Ascending aorta (tissue), 2 donors: ENCODE results near the gene SUPT3H. TPM values are rescaled to one million over a fixed set of nuclear protein-coding genes. Genes with fewer than 3 reads are reported as not detected.
"Not testable (repeated sequence)": the region's sequence is repeated elsewhere in the genome, so short reads cannot be mapped to it uniquely, and the experiment has no call there.

Experiments
- DNase-seq, 2 donors: peaks; one replicate each; pipeline ENCODE4 v3.0.0-alpha.2; 2019; ENCODE audit warnings: low spot score in 2 of 2
- H3K27ac ChIP-seq, 2 donors: fragments of 200-600 bp; sonication (generic); one replicate each; pipeline ENCODE4 v1.5.1; 2016 to 2017; ENCODE audit warnings: mild to moderate bottlenecking in 1 of 2
- H3K27me3 ChIP-seq: fragments of 200-600 bp; sonication (generic); one replicate; pipeline ENCODE4 v1.5.1; 2017
- H3K36me3 ChIP-seq, 2 donors: fragments of 200-600 bp; sonication (generic); one replicate each; pipeline ENCODE4 v1.5.1; 2016
- H3K4me1 ChIP-seq, 2 donors: fragments of 200-600 bp; sonication (generic); one replicate each; pipeline ENCODE4 v1.5.1; 2016 to 2017; ENCODE audit warnings: mild to moderate bottlenecking in 1 of 2
- H3K4me3 ChIP-seq, 2 donors: fragments of 200-600 bp; sonication (generic); one replicate each; pipeline ENCODE4 v1.5.1; 2016 to 2017; ENCODE audit warnings: mild to moderate bottlenecking in 1 of 2
- H3K9me3 ChIP-seq, 2 donors: fragments of 200-600 bp; sonication (generic); one replicate each; pipeline ENCODE4 v1.5.1; 2016
- CTCF ChIP-seq, 3 experiments: fragments of 200-600 bp in 2 of 3; fragments of 450-650 bp in 1 of 3; sonication (generic) in 2 of 3; IDR thresholded peaks; one replicate each; pipeline ENCODE4 v1.5.1; 2016 to 2019; ENCODE audit warnings: antibody characterized with exemption in 3 of 3, mild to moderate bottlenecking in 1 of 3, moderate library complexity in 1 of 3
- intact Hi-C: fragments of 100-400 bp; cut with DNase I; formaldehyde crosslinking; loops from one replicate; pipeline ENCODE4 v1.15.1; 2023
- total RNA-seq: library from RNA; depleted of rRNA; stranded (reverse); fragments of >200 nt; gene quantifications from one replicate; pipeline ENCODE4 v1.1.0, GENCODE V29; 2016

The SUPT3H gene
- total RNA-seq, 1 donor from 2014 or later: not detected

GRCh38 chr6:45154679-45155078 is 223.1 kb downstream of the SUPT3H start:
- DNase-seq: no peak
- Histone ChIP-seq H3K27me3 (no peaks in the 10 kb centered on the region), H3K9me3 (no peaks in the 10 kb centered on the region), H3K4me1 (no peaks in the 10 kb centered on the region), H3K36me3 (no peaks in the 10 kb centered on the region), H3K4me3 (no peak overlapping the region), H3K27ac (no peak overlapping the region)
- TF ChIP-seq CTCF (IDR thresholded peaks at IDR 0.05): no peak
- intact Hi-C loops: no loop called here

- no peaks in the 10 kb centered on the region for H3K4me1 ChIP-seq
- H3K4me3 ChIP-seq: no peak overlapping the region
- DNase-seq: no peak
- no peaks in the 10 kb centered on the region for H3K36me3 ChIP-seq
- intact Hi-C loops: no loop called here
- H3K9me3 ChIP-seq: peaks cover 0 to 16% of the 10 kb centered on the region in 2 donors
- no peak for TF ChIP-seq CTCF (IDR thresholded peaks at IDR 0.05)
- no peaks in the 10 kb centered on the region for H3K27me3 ChIP-seq
- H3K27ac ChIP-seq: no peak overlapping the region
Measured at GRCh38 chr6:45148711-45149341, 228.9 kb downstream of the SUPT3H start.

GRCh38 chr6:45148278-45148677 is 229.5 kb downstream of the SUPT3H start:
- Histone ChIP-seq H3K9me3 (peaks cover 0 to 22% of the 10 kb centered on the region in 2 donors), H3K4me1 (no peaks in the 10 kb centered on the region), H3K4me3 (no peak overlapping the region), H3K27me3 (no peaks in the 10 kb centered on the region), H3K36me3 (no peaks in the 10 kb centered on the region), H3K27ac (no peak overlapping the region)
- intact Hi-C loops: no loop called here
- no peak for TF ChIP-seq CTCF (IDR thresholded peaks at IDR 0.05)
- DNase-seq: no peak

GRCh38 chr6:45145658-45146057 is 232.1 kb downstream of the SUPT3H start:
- H3K27me3 ChIP-seq, H3K4me1 ChIP-seq, H3K27ac ChIP-seq, DNase-seq, H3K4me3 ChIP-seq, intact Hi-C loops, H3K36me3 ChIP-seq: not testable (repeated sequence)
- peaks cover 8 to 44% of the 10 kb centered on the region in 2 donors for H3K9me3 ChIP-seq

- no peak for TF ChIP-seq CTCF (IDR thresholded peaks at IDR 0.05)
- no peaks in the 10 kb centered on the region for H3K27me3 ChIP-seq
- no peak overlapping the region for H3K4me3 ChIP-seq
- intact Hi-C loops: no loop called here
- no peaks in the 10 kb centered on the region for H3K36me3 ChIP-seq
- no peak for DNase-seq
- H3K27ac ChIP-seq: no peak overlapping the region
- H3K9me3 ChIP-seq: peaks cover 16 to 64% of the 10 kb centered on the region in 2 donors
- no peaks in the 10 kb centered on the region for H3K4me1 ChIP-seq
Measured at GRCh38 chr6:45138765-45139164, 239.0 kb downstream of the SUPT3H start.

- Histone ChIP-seq H3K9me3 (peaks cover 10 to 45% of the 10 kb centered on the region in 2 donors), H3K27me3 (no peaks in the 10 kb centered on the region), H3K27ac (no peak overlapping the region), H3K4me1 (peaks cover 0 to 4% of the 10 kb centered on the region in 2 donors), H3K4me3 (no peak overlapping the region), H3K36me3 (no peaks in the 10 kb centered on the region)
- DNase-seq: no peak
- TF ChIP-seq CTCF (IDR thresholded peaks at IDR 0.05): no peak
- intact Hi-C loops: no loop called here
Measured at GRCh38 chr6:45136495-45136894, 241.2 kb downstream of the SUPT3H start.
